ENCODE measurements around the gene AFM. TPM values are rescaled to one million over a fixed set of nuclear protein-coding genes. Genes with fewer than 3 reads are reported as not detected.

AFM gene, protein sequence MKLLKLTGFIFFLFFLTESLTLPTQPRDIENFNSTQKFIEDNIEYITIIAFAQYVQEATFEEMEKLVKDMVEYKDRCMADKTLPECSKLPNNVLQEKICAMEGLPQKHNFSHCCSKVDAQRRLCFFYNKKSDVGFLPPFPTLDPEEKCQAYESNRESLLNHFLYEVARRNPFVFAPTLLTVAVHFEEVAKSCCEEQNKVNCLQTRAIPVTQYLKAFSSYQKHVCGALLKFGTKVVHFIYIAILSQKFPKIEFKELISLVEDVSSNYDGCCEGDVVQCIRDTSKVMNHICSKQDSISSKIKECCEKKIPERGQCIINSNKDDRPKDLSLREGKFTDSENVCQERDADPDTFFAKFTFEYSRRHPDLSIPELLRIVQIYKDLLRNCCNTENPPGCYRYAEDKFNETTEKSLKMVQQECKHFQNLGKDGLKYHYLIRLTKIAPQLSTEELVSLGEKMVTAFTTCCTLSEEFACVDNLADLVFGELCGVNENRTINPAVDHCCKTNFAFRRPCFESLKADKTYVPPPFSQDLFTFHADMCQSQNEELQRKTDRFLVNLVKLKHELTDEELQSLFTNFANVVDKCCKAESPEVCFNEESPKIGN
- under 1 TPM in 4 of 12 donors, not detected in 8; 0.08 to 0.22 (median 0.11) TPM for polyA plus RNA-seq (ENCODE audit: insufficient read length in 12 of 12)
- long read RNA-seq, donor 1, result 0 reads
- long read RNA-seq, donor 2, result 0 reads
- long read RNA-seq, donor 3, result 0 reads
- long read RNA-seq, donor 4, result 0 reads
- long read RNA-seq, donor 5, result 0 reads
- long read RNA-seq, donor 6, result 0 reads
- long read RNA-seq, donor 7, result 0 reads
- long read RNA-seq, donor 8, result 0 reads
- long read RNA-seq, donor 9, result 0 reads
- long read RNA-seq, donor 10, partial matches to known transcripts, result 0 of 1 reads
- long read RNA-seq, donor 10, other reads (novel, unspliced or antisense), result 0 of 1 reads
- long read RNA-seq, donor 11, result 0 reads

- DNase-seq, result no peak
These were observed at the start of gene AFM for GRCh38 chr4:73481358-73481757. AFM (plus strand) TSS chr4:73481745; CDS start chr4:73481776, 31 bp downstream.

- DNase-seq, result no peak
These were observed 49.8 kb upstream of the AFM start for GRCh38 chr4:73431813-73432168.

DNA sequence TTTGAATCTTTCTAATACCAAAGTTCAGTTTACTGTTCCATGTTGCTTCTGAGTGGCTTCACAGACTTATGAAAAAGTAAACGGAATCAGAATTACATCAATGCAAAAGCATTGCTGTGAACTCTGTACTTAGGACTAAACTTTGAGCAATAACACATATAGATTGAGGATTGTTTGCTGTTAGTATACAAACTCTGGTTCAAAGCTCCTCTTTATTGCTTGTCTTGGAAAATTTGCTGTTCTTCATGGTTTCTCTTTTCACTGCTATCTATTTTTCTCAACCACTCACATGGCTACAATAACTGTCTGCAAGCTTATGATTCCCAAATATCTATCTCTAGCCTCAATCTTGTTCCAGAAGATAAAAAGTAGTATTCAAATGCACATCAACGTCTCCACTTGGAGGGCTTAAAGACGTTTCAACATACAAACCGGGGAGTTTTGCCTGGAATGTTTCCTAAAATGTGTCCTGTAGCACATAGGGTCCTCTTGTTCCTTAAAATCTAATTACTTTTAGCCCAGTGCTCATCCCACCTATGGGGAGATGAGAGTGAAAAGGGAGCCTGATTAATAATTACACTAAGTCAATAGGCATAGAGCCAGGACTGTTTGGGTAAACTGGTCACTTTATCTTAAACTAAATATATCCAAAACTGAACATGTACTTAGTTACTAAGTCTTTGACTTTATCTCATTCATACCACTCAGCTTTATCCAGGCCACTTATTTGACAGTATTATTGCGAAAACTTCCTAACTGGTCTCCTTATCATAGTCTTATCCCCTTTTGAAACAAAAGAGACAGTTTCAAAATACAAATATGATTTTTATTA is 49.2 kb upstream of the AFM start:
- no peak for DNase-seq

DNA sequence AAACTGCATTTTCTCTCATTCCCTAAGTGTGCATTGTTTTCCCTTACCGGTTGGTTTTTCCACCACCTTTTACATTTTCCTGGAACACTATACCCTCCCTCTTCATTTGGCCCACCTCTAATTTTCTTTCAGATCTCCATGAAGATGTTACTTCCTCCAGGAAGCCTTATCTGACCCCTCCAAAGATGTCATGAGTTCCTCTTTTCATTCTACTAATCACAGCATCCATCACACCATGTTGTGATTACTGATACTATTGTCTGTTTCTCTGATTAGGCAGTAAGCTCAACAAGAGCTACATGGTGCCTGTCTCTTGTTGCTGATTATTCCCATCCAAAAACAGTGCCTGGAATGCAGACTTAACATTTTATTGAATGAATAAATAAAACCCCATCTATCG is 48.4 kb upstream of the AFM start:
- DNase-seq, result no peak

GRCh38 chr4:73434311-73434710 is 47.2 kb upstream of the AFM start:
- no peak for DNase-seq

DNA sequence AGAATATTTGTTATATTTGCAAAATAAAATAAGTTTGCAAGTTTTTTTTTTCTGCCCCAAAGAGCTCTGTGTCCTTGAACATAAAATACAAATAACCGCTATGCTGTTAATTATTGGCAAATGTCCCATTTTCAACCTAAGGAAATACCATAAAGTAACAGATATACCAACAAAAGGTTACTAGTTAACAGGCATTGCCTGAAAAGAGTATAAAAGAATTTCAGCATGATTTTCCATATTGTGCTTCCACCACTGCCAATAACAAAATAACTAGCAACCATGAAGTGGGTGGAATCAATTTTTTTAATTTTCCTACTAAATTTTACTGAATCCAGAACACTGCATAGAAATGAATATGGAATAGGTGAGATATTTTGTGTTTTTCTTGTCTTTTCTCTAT is 45.6 kb upstream of the AFM start, which contains the start of gene AFP:
AFP (plus strand) TSS at position 238 of the 400 bp plus-strand sequence; CDS start at position 280, 42 bp downstream.
- DNase-seq, result no peak

DNA sequence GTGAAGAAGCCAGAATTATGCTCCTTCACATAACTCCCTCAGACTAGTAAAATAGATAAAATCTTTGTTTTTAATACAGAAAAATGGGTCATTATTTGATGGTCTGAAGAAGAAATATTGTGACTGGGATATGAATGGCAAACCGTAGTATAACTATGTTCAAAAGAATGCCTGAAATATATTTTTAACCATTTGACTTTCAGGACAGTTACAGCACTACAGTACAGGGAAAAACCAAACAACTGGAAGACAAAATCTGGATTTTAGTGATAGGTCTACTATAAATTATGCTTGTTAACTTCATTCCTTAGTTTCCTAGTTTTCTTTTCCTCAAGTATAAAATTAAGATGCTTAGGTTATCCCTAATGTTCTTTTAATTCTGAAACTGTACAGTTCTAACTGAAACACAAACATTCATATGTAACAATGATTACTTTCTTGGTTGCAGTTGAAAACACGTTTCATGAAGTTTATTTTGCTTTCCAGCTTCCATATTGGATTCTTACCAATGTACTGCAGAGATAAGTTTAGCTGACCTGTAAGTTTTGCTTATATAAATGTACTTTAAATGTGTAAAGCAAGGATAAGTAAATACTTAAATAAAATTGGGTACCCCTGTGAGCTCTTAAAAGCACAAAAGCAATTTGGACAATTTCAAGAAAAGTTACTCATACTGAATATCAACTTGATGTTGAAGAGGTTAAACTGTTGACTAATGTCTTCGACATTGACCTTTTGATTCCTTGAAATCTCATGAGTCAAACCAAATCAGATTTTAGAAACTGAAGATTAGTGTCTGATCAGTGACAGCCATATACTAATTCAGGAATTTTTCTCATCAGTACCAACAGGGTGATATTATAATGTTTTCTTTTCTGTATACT is 44.6 kb upstream of the AFM start:
- DNase-seq, result no peak

DNA sequence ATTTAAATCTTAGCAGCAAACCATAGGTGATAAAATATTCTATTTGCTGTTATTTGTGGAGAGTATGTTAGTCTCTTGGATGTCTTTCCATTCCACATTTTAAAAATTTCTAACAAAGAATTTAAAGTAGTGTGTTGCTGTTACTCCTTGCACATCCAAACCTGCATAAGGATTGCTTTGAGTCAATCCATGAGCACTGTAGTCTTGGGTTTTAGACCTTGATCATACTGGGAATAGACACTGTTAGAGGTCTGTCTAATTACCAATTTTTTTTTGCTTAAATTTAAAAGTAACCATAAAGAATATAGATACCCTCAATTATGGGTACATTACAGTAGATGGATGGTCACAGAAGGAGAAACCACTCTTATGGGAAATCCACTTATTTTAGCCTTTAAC is 44.0 kb upstream of the AFM start:
- DNase-seq, result no peak

DNA sequence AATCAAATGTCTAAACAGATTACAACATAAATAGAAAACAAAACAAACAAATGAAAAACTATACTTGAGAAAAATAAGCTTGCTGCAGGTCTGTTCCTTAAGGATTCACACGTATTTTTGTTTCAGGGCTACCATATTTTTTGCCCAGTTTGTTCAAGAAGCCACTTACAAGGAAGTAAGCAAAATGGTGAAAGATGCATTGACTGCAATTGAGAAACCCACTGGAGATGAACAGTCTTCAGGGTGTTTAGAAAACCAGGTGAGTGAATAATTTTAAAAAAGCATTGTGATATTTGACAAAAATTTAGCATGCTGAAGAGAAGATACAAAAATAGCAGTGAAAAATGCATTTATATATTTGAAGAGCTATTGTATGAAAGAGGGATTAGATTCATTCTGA is 43.5 kb upstream of the AFM start:
- no peak for DNase-seq

DNA sequence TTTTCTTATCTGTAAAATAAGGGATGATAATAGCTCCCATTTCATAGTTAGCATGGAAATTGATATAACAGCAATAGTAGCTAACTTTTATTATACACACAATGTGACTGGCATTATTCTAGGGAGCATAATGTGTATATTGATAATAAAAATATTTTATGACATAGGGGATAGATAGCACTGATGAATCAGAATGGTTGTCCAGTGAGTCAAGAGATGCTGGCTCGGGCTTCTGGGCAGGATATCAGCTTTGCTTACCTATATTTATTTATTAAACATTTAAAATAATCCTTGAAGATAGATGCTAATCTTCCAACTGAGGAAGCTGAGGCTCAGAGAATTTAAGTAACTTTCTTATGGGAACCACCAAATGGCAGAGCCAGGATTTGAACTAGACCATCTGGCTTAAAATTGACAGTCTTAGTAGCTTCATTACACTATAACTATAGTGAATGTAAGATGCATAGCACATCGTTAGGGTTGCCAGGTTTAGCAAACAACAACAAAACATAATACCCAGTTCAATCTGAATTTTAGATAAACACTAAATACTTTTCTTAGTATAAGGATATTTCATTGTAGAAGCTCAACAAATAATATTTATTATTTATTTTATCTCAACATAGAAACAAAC is 42.8 kb upstream of the AFM start:
- DNase-seq, result no peak

GRCh38 chr4:73439445-73439844 is 42.1 kb upstream of the AFM start:
- DNase-seq, result no peak

- no peak for DNase-seq
These were observed 41.6 kb upstream of the AFM start for GRCh38 chr4:73439991-73440390.

DNA sequence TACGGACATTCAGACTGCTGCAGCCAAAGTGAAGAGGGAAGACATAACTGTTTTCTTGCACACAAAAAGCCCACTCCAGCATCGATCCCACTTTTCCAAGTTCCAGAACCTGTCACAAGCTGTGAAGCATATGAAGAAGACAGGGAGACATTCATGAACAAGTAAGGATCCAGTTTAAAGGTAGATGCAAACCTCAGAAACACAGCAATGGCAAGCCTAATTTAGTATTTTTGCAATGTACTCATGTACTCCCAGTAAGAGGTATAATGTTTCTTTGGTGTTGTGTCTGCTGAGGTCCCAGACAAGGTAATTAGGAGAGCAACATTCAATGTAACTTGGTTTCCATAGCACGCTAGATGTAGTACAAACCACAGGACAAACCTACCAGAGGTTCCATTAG is 40.9 kb upstream of the AFM start:
- no peak for DNase-seq

DNA sequence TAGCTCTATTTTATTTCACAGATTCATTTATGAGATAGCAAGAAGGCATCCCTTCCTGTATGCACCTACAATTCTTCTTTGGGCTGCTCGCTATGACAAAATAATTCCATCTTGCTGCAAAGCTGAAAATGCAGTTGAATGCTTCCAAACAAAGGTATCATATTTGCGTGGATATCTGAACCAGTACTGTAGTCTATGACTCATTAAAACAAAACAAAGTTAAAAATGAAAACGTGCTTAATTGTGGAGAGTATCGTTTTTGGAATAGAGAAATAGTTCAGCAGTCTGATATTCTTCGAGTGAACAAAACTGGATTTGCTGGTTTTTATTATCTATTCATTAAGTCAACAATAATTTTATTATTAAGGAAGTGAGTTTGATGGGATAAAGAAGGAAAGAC is 39.3 kb upstream of the AFM start:
- DNase-seq, result no peak

GRCh38 chr4:73443224-73443623 is 38.3 kb upstream of the AFM start:
- DNase-seq, result no peak

DNA sequence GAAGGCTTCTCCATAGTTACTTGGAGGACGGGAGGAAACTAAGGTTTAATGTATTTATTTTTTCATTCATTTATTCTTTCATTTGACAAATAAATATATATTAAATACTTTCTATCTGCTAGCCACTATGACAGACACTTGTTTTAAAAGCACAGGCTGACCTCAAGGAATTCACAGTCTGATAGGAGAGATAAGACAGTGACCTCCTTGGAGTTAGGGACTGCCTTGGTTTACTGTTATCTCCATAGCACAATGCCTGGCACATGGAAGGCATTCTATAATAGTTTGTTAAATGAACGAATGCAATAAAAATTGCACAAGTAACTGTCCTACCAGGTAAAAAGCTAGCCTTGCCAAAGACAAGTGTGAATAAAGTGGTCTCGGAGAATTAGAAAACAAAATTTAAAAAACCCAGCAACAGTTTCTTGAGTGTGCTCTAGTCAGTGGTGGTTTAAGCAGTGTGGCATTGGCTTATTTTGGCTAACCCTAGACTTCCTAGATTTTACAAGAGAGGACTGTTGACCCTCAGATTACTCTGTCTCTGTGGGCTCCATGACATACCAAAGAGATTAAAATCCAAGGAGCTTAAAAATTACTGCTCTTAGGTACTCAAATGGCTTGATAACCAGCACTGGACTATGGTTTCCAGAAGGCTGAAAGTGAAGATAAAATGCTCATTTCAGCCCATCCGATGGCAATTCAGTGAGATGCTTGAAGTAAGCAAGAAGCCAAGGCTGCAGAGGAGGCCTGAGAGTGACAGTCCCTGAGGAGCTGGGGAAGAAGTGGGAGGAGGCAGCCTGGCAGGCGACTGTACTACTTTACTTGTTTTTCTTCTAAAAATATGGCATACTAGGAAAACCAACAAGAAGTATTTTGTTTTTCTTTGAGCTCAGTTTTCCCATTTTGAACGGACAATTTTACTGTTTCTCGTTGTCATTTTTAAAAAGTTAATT is 35.9 kb upstream of the AFM start:
- no peak for DNase-seq

DNA sequence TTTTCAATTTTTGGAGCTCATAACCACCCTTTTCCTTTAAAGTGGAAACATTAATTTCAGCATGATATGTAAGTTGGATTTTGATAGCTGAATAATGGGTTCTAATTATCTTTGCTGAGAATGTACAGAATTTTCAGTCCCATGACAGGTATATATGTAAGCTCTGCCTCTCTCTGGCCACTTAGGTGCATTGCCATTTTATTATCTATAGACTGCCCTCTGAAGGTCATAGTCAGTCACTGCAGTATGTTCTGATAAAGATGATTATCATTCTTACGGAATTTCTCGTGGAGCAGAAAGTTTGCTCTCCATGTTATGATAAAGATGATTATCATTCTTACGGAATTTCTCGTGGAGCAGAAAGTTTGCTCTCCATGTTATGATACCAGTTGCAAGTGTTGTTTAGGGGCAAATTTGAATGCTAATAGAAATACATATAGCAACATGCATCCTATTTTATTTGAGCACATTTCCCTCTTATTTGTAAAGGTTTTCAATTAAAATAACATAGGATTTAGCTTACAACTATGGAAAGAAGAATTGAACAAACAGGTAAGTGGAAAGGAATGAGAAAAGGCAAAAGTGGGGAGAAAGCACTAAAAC is 35.1 kb upstream of the AFM start:
- no peak for DNase-seq

DNA sequence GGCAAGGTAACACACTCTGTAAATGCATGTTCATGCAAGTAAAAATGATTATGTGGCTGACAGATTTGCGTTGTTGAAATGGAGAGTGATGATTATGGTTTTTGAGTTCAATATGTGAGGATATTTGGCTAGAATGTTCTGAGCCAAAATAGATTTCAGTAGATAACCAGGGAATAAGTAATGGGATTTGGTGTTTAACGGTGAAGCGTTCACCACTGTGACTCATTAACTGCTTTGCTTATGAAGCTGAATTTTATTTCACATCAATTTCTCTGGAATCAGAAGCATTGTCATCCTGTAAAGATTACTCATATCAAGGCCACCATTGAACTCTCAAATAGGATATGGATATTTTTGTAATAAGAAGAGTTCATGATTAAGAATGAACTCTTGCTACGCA is 33.9 kb upstream of the AFM start:
- DNase-seq, result no peak
